Suppressor macrophage (primary cell): Measurements from ENCODE around the gene NYAP1.
"Not testable (repeated sequence)": the region's sequence is repeated elsewhere in the genome, so short reads cannot be mapped to it uniquely, and the experiment has no call there.

ENCODE experiments used
- DNase-seq, 4 experiments: peaks; one replicate each; pipeline ENCODE4 v3.0.0-alpha.2; 2020 to 2022

The NYAP1 gene

GRCh38 chr7:100483090-100483721, 521 bp upstream of the NYAP1 start:
- peak; percentile 61 to 86 (median 78) for DNase-seq

GRCh38 chr7:100484673-100485045, 932 bp downstream of the NYAP1 start:
- DNase-seq: no peak

GRCh38 chr7:100485471-100485876, 1.7 kb downstream of the NYAP1 start:
- peak in 1 of 4 experiments; percentile 34 for DNase-seq

GRCh38 chr7:100486111-100486636, 2.4 kb downstream of the NYAP1 start:
- DNase-seq: no peak

GRCh38 chr7:100486753-100487446, 3.2 kb downstream of the NYAP1 start:
- DNase-seq: no peak

DNA sequence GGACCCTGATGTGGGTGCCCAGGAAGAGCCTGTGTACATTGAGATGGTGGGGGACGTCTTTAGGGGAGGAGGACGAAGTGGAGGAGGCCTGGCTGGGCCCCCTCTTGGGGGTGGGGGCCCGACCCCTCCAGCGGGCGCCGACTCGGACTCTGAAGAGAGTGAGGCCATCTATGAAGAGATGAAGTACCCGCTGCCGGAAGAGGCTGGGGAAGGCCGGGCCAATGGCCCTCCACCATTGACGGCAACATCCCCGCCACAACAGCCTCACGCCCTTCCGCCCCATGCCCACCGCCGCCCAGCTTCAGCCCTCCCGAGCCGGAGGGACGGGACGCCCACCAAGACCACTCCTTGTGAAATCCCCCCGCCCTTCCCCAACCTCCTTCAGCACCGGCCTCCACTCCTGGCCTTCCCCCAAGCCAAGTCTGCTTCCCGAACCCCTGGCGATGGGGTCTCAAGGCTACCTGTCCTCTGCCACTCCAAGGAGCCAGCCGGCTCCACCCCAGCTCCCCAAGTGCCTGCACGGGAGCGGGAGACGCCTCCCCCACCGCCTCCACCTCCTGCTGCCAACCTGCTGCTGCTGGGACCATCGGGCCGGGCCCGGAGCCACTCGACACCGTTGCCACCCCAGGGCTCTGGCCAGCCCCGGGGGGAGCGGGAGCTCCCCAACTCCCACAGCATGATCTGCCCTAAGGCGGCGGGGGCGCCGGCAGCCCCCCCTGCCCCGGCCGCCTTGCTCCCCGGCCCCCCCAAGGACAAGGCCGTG, 4.8 kb downstream of the NYAP1 start:
- no peak for DNase-seq

DNA sequence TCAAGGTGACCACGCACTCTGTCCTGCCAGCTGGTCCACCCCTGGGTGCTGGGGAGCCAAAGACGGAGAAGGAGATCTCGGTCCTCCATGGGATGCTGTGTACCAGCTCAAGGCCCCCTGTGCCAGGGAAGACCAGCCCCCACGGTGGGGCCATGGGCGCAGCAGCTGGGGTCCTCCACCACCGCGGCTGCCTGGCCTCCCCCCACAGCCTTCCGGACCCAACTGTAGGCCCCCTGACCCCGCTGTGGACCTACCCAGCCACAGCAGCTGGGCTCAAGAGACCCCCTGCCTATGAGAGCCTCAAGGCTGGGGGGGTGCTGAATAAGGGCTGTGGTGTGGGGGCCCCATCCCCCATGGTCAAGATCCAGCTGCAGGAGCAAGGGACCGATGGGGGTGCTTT, 5.4 kb downstream of the NYAP1 start:
- no peak for DNase-seq

DNA sequence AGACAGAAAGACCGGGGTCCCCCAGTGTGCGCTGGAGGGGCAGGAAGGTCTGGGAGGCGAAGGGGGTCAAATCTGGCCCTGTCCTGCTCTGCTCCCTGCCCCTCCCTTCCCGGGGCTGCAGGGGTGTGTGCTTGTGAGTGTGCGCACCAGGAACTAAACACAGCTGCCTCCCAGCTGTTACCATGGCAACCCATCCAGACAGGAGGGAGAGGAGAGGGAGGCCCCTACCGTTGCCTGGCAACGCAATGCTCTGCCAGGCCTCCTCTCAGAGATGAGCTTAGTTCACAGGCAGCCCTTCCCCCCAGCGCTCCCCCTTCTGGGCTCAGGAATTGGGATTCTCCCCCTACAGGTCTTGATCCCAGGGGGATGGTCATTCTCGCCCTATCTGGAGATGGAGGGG, 6.1 kb downstream of the NYAP1 start:
- peak; percentile 24 to 56 (median 47) for DNase-seq

- no peak for DNase-seq
Measured at GRCh38 chr7:100490483-100491191, 6.9 kb downstream of the NYAP1 start.

DNA sequence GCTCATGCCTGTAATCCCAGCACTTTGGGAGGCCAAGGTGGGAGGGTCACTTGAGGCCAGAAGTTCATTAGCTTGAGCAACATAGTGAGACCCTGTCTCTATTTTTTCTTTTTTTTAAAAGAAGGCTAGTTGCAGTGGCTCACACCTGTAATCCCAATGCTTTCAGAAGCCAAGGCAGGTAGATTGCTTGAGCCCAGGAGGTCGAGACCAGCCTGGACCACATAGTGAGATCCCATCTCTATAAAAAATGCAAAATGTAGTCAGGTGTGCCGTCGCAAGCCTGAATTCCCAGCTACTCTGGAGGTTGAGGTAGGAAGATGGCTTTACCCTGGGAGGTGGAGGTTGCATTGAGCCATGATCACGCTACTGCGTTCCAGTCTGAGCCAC, 7.5 kb downstream of the NYAP1 start:
- no peak for DNase-seq

DNA sequence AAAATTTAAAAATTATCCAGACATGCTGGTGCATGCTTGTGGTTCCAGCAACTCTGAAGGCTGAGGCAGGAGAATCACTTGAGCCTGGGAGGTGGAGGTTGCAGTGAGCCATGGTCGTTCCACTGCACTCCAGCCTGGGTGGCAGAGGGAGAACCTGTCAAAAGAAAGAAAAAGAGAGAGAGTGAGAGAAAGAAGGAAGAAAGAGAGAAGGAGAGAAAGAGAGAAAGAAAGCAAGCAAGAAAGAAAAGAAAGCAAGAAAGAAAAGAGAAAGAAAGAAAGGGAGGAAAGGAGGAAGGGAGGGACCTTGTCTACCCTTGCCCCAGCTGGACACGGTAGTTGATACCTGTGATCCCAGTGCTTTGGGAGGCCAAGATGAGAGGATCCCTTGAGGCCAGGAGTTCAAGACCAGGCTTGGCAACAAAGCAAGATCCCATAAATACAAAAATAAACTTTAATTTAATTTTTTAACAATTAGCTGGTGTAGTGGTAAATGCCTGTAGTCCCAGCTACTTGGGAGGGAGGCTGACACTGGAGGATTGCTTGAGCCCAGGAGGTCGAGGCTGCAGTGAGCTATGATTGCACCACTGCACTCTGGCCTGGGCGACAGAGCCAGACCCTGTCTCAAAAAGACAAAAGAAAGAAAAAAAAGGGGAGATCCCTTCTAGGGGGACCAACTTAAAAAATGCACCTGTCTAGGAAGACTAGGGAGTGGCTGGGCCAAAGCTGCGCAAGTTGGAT, 9.2 kb downstream of the NYAP1 start:
- DNase-seq: no peak

GRCh38 chr7:100493476-100494264, 9.9 kb downstream of the NYAP1 start:
- peak; percentile 34 to 74 (median 49) for DNase-seq

DNA sequence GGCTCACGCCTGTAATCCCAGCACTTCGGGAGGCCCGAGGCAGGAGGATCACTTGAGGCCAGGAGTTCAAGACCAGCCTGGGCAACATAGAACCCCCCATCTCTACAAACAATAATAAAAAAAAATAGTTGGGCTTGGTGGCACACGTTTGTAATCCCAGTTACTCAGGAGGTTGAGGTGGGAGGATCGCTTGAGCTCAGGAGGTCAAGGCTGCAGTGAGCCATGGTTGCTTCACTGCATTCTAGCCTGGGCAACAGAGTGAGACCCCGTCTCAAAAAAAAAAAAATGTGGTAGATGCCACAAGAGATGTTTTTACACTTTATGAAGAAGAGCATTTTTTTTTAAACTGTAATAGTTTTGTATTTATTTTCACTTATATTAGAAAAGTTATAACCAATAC, 12.8 kb downstream of the NYAP1 start:
- DNase-seq: no peak

DNA sequence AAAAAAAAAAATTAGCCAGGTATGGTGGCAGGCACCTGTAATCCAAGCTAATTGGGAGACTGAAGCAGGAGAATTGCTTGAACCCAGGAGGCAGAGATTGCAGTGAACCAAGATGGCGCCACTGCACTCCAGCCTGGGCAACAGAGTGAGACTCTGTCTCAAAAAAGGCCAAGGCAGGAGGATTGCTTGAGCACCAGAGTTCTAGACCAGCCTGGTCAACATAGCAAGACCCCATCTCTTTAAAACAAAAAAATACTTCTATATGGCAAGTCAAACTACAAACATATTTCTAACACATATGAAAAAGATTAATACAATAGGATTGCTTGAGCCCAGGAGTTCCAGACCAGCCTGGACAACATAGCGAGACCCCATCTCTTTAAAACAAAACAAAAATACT, 17.0 kb downstream of the NYAP1 start:
- DNase-seq: not testable (repeated sequence)

DNA sequence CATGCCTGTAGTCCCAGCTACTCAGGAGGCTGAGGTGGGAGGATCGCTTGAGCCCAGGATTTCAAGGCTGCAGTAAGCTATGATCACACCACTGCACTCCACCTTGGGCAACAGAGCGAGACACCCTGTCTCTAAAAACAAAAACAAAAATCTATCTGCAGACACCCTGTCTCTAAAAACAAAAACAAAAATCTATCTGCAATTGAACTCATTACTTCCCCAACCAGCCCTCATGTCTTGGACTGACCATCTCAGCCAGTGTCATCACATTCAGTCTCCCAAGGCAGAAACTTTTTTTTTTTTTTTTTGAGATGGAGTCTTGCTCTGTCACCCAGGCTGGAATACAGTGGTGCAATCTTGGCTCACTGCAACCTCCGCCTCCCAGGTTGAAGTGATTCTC, 20.3 kb downstream of the NYAP1 start:
- DNase-seq: not testable (repeated sequence)

GRCh38 chr7:100504887-100505611, 21.3 kb downstream of the NYAP1 start:
- DNase-seq: no peak

- DNase-seq: no peak
Measured at GRCh38 chr7:100506356-100506923, 22.7 kb downstream of the NYAP1 start.

DNA sequence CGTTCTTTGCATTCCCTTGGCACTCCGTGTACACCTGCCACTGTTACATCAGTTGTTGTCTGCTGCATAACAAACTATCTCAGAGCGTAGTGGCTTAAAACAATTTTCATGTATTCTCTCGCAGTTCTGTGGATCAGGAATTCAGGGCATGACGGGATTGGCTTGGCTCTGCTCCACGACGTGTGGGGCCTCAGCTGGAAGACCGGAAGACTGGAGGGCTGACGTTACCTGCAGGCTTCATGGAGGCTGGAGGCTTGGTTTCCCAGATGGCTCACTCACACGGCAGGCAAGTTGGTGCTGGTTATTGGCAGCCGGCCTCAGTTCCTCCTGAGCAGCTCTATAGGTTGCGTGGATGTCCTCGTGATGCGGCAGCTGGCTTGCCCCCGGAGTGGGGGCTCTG, 25.5 kb downstream of the NYAP1 start:
- DNase-seq: no peak

DNA sequence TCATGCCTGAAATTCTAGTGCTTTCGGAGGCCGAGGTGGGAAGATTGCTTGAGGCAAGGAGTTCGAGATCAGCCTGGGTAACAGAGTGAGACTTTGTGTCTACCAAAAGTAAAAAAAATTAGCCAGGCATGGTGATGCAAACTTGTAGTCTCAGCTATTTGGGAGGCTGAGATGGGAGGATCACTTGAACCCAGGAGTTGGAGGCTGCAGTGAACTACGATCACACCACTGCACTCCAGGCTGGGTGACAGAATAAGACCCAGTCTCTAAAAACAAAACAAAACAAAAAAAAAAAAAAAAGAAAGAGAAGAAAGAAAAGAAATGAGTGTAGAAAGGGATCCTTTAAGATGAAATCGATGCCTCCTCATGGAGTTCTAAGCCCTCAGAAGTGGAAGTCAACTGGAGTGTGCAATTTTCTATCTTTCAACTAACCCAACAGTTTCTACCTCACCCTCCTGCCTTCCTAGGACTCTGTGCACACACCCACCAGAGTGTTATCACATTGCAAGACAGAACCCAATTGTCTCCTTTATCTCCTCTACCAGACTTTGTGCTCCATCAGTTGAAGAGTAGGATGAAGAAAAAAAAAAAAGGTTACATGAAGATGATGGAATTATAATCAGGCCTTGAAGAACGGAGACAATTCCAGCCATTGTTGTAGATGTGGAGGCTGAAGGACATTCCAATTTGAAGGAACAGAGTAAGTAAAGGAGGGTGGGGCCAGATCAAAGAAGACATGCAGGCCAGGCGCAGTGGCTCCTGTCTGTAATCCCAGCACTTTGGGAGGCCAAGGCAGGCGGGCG, 26.9 kb downstream of the NYAP1 start:
- no peak for DNase-seq
